KMS-11 (cell line): ENCODE results near the gene RASSF4.

Source experiments
- H2AFZ ChIP-seq: fragments of 200-600 bp; sonication (generic); 2 replicates; pipeline ENCODE4 v1.6.1; 2016; ENCODE audit warnings: antibody characterized with exemption, mixed run types, low read depth
- H3K27ac ChIP-seq: fragments of 200-600 bp; sonication (generic); 2 replicates; pipeline ENCODE4 v1.6.1; 2016; ENCODE audit warnings: mild to moderate bottlenecking, mixed run types
- H3K27me3 ChIP-seq: fragments of 200-600 bp; sonication (generic); 2 replicates; pipeline ENCODE4 v1.6.1; 2017; ENCODE audit warnings: mild to moderate bottlenecking, low read depth, mixed run types, moderate library complexity; ENCODE audit not compliant: insufficient read depth
- H3K36me3 ChIP-seq: fragments of 200-600 bp; sonication (generic); 2 replicates; pipeline ENCODE4 v1.6.1; 2017; ENCODE audit warnings: mild to moderate bottlenecking, mixed run types; ENCODE audit not compliant: insufficient read depth
- H3K4me1 ChIP-seq: fragments of 200-600 bp; sonication (generic); 2 replicates; pipeline ENCODE4 v1.6.1; 2016; ENCODE audit warnings: mild to moderate bottlenecking, low read depth, mixed run types; ENCODE audit not compliant: poor library complexity, severe bottlenecking
- H3K4me2 ChIP-seq: fragments of 200-600 bp; sonication (generic); 2 replicates; pipeline ENCODE4 v1.7.0; 2016; ENCODE audit warnings: mild to moderate bottlenecking, mixed run types
- H3K4me3 ChIP-seq: fragments of 200-600 bp; sonication (generic); IDR thresholded peaks from 2 replicates; pipeline ENCODE4 v1.6.1; 2017; ENCODE audit warnings: low read depth, low read length, mixed read lengths; ENCODE audit not compliant: insufficient read depth
- H3K79me2 ChIP-seq: fragments of 200-600 bp; sonication (generic); 2 replicates; pipeline ENCODE4 v1.6.1; 2016; ENCODE audit warnings: low read depth, mixed run types; ENCODE audit not compliant: insufficient read depth
- H3K9ac ChIP-seq: fragments of 200-600 bp; sonication (generic); 2 replicates; pipeline ENCODE4 v1.6.1; 2016; ENCODE audit warnings: mild to moderate bottlenecking, mixed run types
- H4K20me1 ChIP-seq: fragments of 200-600 bp; sonication (generic); 2 replicates; pipeline ENCODE4 v1.6.1; 2016; ENCODE audit warnings: mild to moderate bottlenecking, mixed run types; ENCODE audit not compliant: insufficient read depth
- TF ChIP-seq, protein P1 (sequence below): fragments of 200-600 bp; sonication (generic); conservative IDR thresholded peaks from 2 replicates; pipeline ENCODE4 v1.6.1; 2017; ENCODE audit warnings: low read depth, mild to moderate bottlenecking, antibody characterized with exemption, low read length, moderate library complexity, mixed read lengths

The RASSF4 gene

DNA sequence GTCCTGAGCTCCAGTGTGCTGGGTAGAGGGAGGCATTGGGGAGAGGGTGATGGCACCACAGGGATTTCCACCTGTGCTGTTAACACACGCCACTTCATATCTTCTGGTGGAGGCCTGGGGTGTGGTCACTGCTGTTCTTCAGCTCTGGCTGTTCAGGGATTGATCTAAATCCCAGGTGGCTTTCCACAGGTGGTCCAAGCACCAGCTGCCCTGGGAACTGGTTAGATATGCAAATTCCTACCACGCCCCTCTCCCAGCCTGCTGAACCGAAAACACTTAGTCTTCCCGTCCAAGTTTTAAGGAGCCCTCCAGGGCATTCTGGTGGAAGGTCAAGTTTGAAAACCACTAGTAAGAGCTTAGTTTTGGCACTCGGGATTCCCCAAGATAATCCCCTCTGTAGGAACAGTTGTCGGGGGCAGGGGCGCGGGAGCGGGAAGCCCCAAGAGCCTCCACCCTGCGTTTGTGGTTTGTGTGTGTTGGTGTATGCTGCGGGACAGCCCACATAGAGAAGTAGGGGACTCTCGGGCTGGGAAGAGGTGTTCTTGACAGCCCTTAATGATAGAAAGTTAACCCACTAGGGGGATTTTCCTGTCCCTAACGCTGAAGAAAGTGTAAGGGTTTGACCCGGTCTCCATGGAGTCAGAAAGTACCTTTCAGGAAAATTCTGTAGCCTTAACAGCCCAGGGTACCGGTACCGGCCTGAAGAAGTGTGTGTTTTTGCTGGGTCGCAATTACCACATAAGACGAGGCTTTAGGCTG lies 13.9 kb downstream of the RASSF4 start:
- TF ChIP-seq, protein P1, sequence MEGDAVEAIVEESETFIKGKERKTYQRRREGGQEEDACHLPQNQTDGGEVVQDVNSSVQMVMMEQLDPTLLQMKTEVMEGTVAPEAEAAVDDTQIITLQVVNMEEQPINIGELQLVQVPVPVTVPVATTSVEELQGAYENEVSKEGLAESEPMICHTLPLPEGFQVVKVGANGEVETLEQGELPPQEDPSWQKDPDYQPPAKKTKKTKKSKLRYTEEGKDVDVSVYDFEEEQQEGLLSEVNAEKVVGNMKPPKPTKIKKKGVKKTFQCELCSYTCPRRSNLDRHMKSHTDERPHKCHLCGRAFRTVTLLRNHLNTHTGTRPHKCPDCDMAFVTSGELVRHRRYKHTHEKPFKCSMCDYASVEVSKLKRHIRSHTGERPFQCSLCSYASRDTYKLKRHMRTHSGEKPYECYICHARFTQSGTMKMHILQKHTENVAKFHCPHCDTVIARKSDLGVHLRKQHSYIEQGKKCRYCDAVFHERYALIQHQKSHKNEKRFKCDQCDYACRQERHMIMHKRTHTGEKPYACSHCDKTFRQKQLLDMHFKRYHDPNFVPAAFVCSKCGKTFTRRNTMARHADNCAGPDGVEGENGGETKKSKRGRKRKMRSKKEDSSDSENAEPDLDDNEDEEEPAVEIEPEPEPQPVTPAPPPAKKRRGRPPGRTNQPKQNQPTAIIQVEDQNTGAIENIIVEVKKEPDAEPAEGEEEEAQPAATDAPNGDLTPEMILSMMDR = no peak
- Histone ChIP-seq H4K20me1 (no peaks in the 10 kb centered on the region), H2AFZ (no peak overlapping the region), H3K27ac (peak overlapping the region; percentile 66), H3K9ac (peak overlapping the region; percentile 65; the same call in 1 of the 2 replicates), H3K36me3 (0 out of 2 replicates have a peak, but pooled peaks cover 4% of the 10 kb centered on the region), H3K4me2 (peak overlapping the region; percentile 88), H3K79me2 (peaks cover 66% of the 10 kb centered on the region), H3K4me3 (no peak overlapping the region), H3K4me1 (peaks cover 89% of the 10 kb centered on the region), H3K27me3 (no peaks in the 10 kb centered on the region)

GRCh38 chr10:44974082-44974627 lies 14.6 kb downstream of the RASSF4 start:
- Histone ChIP-seq H3K36me3 (0 out of 2 replicates have a peak, but pooled peaks cover 4% of the 10 kb centered on the region), H3K4me3 (no peak overlapping the region), H3K4me1 (peaks cover 89% of the 10 kb centered on the region), H3K9ac (peak overlapping the region; percentile 65), H3K4me2 (peak overlapping the region; percentile 88), H3K79me2 (peaks cover 61% of the 10 kb centered on the region), H3K27me3 (no peaks in the 10 kb centered on the region), H2AFZ (0 out of 2 replicates have a peak overlapping the region, but pooled peaks have one; percentile 11), H3K27ac (peak overlapping the region; percentile 66), H4K20me1 (no peaks in the 10 kb centered on the region)
- TF ChIP-seq, protein P1 = no peak

DNA sequence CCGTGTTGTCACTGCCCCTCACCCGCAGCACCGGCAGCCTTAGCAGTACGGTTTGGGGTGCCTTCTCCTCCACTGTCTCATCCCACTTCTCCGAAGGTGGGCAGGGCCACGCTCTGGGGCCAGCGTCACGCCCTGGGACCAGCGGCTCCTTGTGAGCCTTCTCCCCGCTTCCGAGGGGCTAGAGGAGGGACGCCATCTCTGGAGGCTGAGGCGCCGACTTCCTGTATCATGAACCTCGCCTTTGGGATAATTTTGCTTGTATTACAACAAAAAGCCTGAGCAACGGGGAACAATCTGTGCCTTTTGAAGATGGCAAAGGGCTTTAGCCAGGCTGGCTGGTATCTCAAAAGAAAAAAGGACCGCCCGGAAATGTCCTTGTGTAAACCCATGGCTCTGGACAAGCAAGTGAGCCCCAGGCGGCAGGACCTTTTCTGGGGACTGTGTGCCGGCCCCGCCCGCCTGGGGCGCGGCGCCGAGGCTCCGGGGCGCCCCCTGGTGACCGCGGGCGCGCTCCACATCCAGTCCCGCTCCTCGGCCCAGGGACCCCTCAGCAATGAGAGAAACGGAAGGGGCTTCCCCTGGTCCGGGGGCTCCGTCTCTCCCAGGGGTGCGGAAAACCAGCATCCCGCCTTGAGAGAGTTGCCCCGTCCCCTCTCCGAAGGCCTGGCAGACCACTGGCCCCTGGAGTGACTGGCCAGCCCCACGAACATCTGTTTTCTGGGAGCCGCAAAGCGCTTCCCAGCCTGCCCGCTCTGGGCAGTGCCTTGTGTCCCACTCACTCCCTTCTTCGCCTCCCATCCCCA lies 15.2 kb downstream of the RASSF4 start:
- peak overlapping the region; percentile 66 for H3K27ac ChIP-seq
- peak overlapping the region; percentile 88 for H3K4me2 ChIP-seq
- H3K4me3 ChIP-seq = no peak overlapping the region
- H3K9ac ChIP-seq = peak overlapping the region; percentile 65
- TF ChIP-seq, protein P1 = peak; percentile 91
- H3K4me1 ChIP-seq = peaks cover 89% of the 10 kb centered on the region
- no peaks in the 10 kb centered on the region for H4K20me1 ChIP-seq
- H3K79me2 ChIP-seq = peaks cover 54% of the 10 kb centered on the region
- H2AFZ ChIP-seq = 0 out of 2 replicates have a peak overlapping the region, but pooled peaks have one; percentile 11
- H3K36me3 ChIP-seq = 0 out of 2 replicates have a peak, but pooled peaks cover 4% of the 10 kb centered on the region
- no peaks in the 10 kb centered on the region for H3K27me3 ChIP-seq

DNA sequence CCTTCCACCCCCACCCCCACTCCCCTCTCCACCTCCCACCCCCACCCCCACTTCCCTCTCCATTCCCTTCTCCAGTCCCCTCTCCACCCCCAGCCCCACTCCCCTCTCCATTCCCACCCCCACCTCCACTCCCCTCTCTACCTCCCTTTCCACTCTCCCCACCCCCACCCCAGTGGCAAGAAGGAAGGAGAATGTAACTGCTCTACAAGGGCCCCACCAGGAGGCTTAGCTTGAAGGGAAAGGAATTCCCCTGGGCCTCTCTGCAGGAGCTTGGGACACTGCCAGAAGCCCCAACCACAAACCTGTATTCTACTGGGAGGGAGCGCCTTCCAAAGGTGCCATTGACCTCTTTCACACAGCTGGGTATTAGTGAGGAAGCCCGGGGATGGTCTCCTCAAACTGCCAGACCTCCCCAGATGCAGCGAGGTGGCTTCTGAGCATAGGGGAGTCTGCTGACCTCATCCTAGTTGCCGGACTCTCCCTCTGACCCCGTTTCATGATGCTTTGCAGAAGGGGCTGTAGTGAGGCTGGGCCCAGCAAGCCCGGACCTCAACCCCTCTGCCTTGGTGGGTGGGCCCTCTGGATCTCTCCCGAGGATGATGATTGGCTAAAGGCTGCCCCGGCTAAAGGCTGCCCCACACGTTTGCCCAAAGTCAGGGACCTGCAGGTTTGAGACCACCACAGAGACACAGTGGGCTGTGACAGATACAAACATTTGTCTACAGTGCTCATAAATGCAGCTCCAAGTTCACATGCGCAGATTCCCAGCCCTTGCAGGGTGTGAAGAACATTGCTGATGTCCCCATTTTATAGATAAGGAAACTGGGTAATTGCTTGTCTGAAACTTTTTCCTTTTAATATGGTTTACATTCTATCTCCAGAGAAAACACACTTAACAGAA lies 16.1 kb downstream of the RASSF4 start:
- Histone ChIP-seq H4K20me1 (no peaks in the 10 kb centered on the region), H3K79me2 (peaks cover 53% of the 10 kb centered on the region), H3K27me3 (no peaks in the 10 kb centered on the region), H3K36me3 (0 out of 2 replicates have a peak, but pooled peaks cover 4% of the 10 kb centered on the region), H3K4me2 (peak overlapping the region; percentile 91), H3K9ac (peak overlapping the region; percentile 60), H3K27ac (peak overlapping the region; percentile 57), H3K4me1 (peaks cover 89% of the 10 kb centered on the region), H3K4me3 (no peak overlapping the region), H2AFZ (no peak overlapping the region)
- TF ChIP-seq, protein P1 = no peak
